ENCODE data around the gene METTL24.
"Not testable (repeated sequence)": the region's sequence is repeated elsewhere in the genome, so short reads cannot be mapped to it uniquely, and the experiment has no call there.

Gene METTL24

DNA sequence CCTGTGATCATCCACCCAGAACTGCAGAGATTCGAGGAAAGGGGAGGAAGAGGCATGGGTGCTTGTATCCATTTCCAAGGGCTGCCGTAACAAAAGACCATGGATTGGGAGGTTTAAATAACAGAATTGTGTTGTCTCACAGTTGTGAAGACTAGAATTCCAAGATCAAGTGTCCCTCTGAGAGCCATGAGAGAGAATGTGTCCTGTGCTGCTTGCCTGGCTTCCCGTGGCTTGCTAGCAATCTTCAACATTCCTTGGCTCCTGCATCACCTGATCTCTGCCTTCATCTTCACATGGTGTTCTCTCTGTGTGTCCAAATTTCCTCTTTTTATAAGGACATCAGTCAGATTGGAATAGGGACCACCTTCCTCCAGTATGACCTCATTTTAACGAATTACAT, 108.1 kb downstream of the METTL24 start:
- DNase-seq, result no peak

DNA sequence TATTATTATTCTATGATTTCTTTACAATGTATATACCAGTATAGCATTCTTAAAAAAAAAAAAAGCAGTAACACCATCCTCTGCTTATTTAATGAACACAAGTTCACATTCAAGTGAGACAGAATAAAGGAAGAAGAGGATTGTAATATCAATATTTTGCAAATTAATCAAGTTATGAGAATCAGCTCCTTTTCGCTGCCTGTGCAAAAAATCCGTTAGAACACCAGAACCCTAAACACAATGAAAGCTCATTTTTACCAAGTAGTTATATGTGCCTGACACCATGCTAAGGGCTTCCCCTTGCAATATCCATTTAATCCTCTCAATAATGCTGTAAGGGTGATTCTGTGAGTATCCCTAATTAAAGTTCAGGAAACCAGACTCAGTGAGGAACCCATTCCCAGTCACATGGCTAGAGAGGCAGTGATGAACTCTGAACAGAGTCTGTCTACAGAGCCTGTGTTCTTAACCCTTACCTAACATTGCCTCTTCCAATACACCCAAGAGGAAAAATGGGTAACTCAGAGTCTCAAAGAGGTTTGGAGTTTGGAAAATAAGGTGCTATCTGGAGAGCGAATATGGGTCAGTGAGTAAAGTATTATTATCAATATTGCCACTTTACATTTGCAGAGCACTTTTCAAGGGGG, 111.1 kb downstream of the METTL24 start:
- no peak for DNase-seq

DNA sequence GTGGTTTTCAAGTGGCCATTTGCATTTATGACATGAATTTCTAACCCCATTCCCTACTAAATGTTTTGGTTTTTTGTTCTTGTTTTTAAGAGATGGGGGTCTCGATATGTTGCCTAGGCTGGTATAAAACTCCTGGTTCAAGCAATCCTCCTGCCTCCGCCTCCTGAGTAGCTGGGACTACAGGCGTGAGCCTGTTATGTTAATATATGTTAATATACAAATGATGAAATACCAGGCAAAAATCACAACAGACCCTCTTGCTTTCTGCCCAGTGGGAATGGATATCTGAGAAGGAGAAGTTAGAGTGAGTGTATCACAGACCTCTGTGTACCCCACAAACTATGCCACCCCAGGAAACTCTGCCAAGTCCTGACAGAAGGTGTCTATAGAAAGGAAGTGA, 111.8 kb downstream of the METTL24 start:
- DNase-seq, result no peak

DNA sequence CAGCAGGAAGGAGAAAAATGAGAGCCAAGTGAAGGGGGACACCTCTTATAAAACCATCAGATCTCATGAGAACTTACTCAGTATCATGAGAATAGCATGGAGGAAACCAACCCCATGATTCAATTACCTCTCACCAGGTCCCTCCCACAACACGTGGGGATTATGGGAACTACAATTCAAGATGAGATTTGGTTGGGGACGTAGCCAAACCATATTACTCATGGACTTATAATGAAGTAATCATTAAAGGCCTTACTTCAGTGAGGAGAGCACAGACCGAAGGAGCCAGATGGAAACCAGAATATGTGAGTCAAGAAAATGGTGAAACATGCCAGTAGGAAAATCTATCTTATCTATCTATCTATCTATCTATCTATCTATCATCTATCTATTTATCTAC, 113.5 kb downstream of the METTL24 start:
- DNase-seq, result not testable (repeated sequence)

DNA sequence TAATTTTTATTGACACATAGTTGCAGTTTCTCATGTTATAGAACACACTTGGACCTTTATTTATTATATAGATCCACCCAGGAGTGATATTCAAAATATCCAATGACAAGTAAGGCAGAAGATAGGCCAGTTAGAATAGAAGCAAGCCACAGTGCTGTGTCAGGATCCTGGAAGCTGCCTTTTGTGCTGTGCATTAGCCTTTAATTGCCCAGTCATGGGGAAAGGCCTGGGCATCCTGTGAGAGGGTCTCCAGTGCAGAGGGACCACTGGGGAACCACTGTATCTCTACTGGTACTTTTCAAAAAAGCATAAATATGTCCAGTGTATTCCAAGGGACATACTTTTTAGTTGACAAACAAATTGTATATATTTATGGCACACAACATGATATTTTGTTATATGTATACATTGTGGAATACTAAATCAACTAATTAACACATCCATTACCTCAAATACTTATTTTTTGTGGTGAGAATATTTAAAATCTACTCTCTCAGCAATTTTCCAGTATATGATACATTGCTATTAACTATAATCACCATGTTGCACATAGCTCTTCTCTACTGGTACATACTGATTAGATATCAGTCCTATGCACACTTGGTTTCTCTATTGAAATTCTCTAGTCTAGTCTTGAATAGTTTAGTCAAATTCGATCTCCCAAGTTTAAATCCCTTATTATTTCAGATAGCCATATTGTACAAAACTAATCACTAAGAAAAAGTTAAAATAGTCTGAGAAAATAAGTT, 118.4 kb downstream of the METTL24 start:
- no peak for DNase-seq

DNA sequence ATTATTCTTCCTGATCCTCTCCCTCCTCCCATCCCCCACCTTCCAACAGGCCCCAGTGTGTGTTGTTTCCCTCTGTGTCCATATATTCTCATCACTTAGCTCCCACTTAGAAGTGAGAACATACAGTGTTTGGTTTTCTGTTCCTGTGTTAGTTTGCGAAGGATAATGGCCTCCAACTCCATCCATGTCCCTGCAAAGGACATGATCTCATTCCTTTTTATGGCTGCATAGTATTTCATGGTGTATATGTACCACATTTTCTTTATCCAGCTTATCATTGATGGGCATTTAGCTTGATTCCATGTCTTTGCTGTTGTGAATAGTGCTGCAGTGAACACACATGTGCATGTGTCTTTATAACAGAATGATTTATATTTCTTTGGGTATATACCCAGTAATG, 122.1 kb downstream of the METTL24 start:
- DNase-seq, result not testable (repeated sequence)

DNA sequence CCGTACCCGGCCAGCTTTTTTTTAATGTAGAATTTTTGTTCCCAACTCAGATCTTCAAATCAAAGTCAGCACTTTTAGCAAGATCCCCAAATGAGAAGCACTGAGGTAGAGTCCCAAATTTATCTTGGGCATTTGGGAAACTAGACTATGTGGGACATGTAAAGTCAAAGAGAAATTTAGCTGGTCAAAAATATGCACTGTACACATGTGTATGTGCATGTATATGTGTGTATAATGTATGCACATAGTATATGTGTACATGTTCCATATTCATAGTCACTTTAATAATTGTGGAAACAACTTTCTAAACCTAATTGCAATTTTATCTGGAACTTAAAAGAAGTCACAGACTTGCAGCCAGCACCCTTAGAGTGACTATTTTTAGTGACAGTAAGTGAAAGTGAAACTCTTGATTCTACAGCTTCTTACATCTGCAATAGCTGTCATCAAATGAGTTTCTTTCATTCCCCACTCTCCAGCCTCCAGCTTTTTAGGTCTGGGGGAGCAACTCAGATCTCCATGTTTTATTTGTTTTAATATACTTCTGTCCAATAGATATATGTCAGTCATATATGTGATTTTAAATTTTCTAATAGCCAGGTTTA, 124.3 kb downstream of the METTL24 start:
- DNase-seq, result peak in 1 of 2 donors; percentile 27

DNA sequence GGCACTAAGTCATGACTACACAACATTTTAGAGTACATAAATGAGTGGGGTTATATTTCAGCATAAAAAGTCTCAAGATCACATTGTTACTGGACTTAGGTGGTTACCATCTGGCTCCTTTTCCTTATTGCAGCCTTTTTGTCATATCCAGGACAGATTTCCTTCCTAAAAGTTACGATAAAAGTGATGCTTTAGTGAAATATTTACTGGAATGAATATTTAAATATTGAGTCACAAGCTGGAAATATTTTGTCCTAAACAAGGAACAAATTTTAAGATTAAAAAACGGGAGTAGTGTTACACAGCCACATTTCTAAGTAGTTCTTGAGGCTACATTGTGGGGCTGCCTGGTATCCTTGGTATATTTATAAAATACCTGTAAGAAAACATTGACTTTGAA, 125.7 kb downstream of the METTL24 start:
- DNase-seq, result no peak

DNA sequence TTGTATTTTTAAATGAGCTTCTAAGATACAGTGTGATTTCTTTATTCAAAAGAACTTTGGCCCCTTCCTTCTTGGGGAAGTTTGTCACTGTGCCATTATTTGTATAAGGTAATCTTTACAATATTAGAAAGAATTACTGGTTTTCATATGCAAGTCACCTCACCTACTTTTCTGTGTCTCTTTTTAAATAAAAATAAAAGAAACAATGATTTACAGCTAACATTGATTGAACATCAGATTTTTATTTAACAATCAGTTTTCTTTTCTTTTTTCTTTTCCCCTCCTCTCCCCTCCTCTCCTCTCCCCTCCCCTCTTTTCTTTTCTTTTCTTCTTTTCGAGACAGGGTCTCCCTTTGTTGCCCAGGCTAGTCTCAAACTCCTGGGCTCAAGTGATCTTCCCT, 131.9 kb downstream of the METTL24 start:
- no peak for DNase-seq

DNA sequence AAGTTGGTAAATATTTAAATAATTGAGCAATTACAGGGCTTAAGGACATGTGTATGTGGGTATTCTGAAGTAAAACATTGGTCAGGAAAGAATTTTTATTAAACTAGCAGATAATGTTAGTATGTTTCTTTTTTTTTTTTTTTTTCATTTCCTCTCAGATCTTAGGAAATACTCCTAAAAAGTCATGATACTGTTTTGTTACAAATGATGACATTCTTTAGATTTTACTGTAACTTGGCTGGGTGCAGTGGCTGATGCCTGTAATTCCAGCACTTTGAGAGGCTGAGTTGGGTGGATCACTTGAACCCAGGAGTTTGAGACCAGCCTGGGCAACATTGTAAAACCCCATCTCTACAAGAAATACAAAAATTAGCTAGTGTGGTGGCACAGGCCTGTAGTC, 136.4 kb downstream of the METTL24 start:
- DNase-seq, result no peak

DNA sequence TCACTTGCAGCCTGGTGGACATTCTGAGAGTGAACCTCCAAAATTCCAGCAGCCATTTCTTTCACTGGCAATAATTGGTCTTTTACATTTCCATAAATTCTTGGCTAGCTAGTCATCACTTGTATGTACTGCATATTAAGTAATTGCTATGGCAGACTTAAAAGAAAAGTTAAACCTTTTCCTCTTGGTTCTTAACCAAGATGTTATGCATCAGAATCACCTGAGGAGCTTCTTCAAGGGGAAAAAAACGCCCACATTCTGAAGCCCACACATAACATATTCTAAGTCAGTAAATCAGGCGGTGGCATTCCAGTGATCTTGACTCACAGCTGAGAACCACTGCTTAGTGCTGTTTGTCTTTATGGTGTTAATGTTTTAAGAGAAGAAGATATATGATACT, 140.9 kb downstream of the METTL24 start:
- DNase-seq, result no peak

DNA sequence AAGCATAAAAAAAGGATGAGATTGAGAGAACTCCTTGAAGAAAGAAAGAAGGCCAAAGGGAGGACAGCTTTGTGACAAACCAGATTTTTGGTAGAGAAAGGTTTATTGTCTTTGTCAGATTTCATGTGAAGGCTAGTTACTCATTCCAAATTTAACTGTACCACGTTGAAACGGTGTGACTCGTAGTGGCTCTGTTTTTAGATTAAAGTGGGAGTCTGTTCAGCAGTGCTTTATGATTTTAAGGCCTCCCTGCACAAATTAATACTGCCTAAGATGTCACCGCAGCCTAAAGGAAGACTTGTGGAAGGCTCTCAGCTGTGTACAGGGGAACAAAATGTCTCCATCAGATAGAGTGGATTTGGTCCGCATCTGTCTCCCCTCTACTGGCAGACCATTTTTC, 142.0 kb downstream of the METTL24 start:
- DNase-seq, result no peak

DNA sequence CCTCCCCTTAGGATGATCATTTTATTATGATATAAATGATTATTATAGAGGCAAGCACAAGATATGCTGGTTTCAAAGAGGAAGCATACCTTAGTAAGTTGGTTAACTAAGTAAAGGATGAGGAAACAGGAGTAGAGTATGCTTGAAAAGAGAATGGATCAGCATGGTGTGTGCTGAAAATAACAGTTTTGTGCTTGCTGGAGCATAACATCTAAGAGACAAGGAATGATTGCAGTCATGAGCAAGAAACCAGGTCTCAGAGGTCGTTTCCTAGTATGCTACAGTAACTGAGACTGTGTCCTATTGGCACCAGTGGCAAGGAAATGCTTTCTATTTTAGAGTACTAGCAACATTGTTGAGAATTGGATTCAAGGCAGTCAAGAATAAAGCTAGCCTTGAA, 143.8 kb downstream of the METTL24 start:
- no peak for DNase-seq

DNA sequence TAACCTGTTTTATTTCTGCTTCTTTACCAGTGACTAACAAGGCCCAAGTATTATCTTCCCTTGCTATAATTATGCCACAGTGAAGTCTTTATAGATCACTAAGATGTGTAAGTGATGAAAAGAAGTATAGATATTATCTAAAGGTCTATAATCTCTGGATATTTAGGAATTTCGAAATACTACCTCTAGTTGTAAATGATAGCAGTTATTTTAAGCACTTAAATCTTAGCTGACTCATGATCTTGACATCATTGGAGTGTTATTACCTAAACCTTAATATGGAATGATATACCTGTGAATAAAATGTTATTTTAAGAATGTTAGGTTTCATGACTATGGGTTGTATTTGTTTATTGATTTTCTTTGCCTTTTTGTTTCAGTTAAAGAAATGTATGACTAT, 146.4 kb downstream of the METTL24 start:
- no peak for DNase-seq

DNA sequence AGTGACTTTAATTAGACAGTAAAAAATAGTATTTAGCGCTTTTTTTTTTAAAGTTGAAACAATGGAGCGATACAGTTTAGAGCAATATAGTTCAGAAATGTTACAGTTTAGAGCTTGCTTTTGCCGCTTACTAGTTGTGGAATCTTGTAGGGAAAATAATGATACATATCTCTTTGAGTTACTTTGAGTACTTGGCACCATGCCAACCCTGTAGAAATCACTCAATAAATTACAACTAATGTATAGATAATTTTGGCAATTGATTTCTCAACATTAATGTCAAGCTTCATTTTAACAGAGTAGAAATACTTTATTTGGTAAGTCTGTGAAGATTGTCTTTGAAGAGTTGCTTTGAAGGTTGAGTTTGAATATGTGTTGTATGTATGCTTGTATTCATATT, 150.5 kb downstream of the METTL24 start:
- DNase-seq, result no peak

DNA sequence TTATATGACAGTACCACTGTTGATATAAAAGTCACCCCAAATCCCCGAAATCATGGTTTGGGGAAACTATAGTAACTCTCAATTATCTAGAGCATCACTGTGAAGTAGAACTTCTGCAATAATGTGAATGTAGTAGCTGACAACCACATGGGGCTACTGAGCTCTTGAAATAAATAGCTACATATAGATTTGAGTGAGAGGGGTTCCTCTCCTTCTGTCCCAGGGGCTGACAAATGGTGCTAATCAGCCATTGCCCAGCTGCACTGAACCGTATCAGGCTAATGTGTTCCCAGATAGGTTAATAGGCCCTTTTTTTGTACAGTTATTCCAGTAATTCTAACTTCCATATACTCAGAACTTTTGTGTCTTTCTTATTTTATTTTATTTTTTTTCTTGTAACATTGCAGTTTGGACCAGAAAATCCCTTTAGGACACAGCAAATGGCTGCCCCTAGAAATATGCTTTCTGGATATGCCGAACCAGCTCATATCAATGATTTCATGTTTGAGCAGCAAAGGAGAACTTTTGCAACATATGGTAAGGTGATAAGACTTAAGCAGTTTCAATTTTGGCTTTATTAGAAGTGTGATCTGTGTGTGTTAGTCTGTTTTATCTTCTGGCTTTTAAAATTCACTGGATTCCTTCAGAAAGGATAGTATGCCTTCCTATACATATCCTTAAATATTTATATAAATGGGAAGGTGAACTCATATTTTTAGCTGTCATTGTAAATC, 156.8 kb downstream of the METTL24 start:
- no peak for DNase-seq

DNA sequence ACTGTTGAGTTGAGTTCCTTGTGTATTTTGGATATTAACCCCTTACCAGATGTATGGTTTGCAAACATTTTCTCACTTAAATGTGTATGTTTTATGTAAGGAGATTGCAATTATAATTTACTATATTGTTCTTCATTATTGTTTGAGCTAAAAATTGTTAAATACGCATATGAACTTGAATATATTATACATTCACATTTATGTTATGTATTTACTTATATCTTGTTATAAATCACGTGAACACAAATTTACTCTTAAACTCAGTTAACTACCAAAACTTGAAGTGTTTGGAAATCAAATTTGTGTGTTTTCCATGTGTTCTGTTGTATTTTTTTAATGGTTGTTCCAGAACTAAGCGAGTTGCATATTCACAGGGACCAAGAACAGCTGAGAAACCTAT, 159.6 kb downstream of the METTL24 start:
- DNase-seq, result no peak

DNA sequence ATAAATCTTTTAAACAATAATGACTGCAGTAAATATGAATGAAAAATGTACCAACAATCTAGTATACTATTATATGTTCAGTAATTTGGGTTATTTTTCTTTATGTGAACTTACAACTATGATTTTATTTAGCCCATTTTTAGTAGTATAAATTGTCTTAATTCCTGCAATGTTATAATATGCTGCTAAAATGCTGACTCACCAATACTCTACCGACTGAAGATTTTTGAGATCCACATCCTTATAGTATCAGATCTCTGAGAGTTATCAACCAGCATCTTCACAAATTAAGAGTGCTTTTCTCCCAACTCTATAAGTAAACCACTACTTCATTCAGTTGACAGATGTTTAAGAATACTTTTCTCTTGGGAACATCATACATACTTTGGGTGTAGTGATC, 161.3 kb downstream of the METTL24 start:
- DNase-seq, result no peak

DNA sequence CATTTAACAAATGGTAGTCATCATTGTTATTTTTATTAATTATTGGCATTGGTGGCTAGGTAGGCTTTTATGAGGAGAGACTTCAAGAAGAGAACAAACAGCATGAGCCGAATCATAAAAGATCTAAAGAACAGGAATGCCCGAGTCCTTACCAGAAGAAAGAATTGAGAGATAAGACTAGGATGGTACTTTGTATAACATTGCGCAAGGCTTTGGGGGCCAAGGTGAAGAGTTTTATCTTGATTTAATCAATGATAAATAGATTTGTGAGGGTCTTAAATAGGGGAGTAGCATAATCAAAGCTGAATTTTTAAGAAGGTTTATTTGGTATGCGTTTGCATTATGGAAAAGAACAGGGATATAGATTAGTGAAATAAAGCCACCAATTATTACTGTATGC, 162.5 kb downstream of the METTL24 start:
- DNase-seq, result no peak
